HEK293 (cell line): ENCODE results near the gene PPM1J.

Source experiments
- CTCF ChIA-PET: fragments of 350-600 bp; formaldehyde crosslinking; extraction: SDS; loops from one replicate; lab custom pipeline; 2021; ENCODE audit warnings: antibody characterized with exemption; lab: Yijun Ruan, JAX
- POLR2A ChIA-PET: fragments of 300-600 bp; formaldehyde crosslinking; extraction: SDS; loops from one replicate; lab custom pipeline; 2020; ENCODE audit warnings: antibody characterized with exemption, inconsistent platforms; lab: Yijun Ruan, JAX
- H3K27ac ChIP-seq: fragments of 200-500 bp; sonication (Bioruptor generic); 2 replicates; pipeline ENCODE4 v1.5.1; 2014; ENCODE audit warnings: low read depth, low read length, control low read depth, inconsistent platforms; ENCODE audit errors: extremely low read depth
- H3K36me3 ChIP-seq, 2 experiments: fragments of 200-500 bp in 1 of 2; sonication (Bioruptor generic) in 1 of 2; 1 replicate in 1 of 2; 2 replicates in 1 of 2; pipeline ENCODE4 v1.5.1; 2014 to 2017; ENCODE audit warnings: inconsistent platforms in 2 of 2, low read length in 2 of 2; ENCODE audit not compliant: control insufficient read depth in 2 of 2, insufficient read depth in 1 of 2
- H3K4me1 ChIP-seq: fragments of 200-500 bp; sonication (Bioruptor generic); 2 replicates; pipeline ENCODE4 v1.5.1; 2014; ENCODE audit warnings: mild to moderate bottlenecking, low read length, inconsistent platforms; ENCODE audit not compliant: control insufficient read depth, insufficient read depth
- H3K4me3 ChIP-seq: 2 replicates; pipeline ENCODE4 v1.5.1; 2011; ENCODE audit warnings: low read depth, mild to moderate bottlenecking, control low read depth, low read length, moderate library complexity
- H3K9me3 ChIP-seq: fragments of 200-500 bp; sonication (Bioruptor generic); 2 replicates; pipeline ENCODE4 v1.5.1; 2014; ENCODE audit warnings: low read depth, low read length, inconsistent platforms; ENCODE audit not compliant: control insufficient read depth, insufficient read depth
- BCL11A ChIP-seq: fragments of 450-650 bp; formaldehyde crosslinking; IDR thresholded peaks from 2 replicates; pipeline ENCODE4 v1.5.1; 2016; ENCODE audit warnings: low read depth, missing biosample characterization, missing genetic modification characterization
- GFI1B ChIP-seq: fragments of 450-650 bp; formaldehyde crosslinking; IDR thresholded peaks from 2 replicates; pipeline ENCODE4 v1.5.1; 2016; ENCODE audit warnings: missing biosample characterization, missing genetic modification characterization
- GLI2 ChIP-seq: fragments of 450-650 bp; formaldehyde crosslinking; IDR thresholded peaks from 2 replicates; pipeline ENCODE4; 2017; ENCODE audit warnings: missing biosample characterization, missing genetic modification characterization, low read depth, borderline replicate concordance
- SETDB1 ChIP-seq: IDR thresholded peaks from one replicate; pipeline ENCODE4 v1.6.1; 2017; ENCODE audit warnings: mild to moderate bottlenecking, low read length, moderate library complexity, mixed read lengths; ENCODE audit not compliant: insufficient read length
- ZIC2 ChIP-seq: fragments of 450-650 bp; formaldehyde crosslinking; IDR thresholded peaks from 2 replicates; pipeline ENCODE4 v1.5.1; 2016; ENCODE audit warnings: missing biosample characterization, missing genetic modification characterization
- ZNF155 ChIP-seq: fragments of 450-650 bp; formaldehyde crosslinking; IDR thresholded peaks from 2 replicates; pipeline ENCODE4 v1.5.1; 2016; ENCODE audit warnings: missing biosample characterization, missing genetic modification characterization
- ZNF16 ChIP-seq: fragments of 450-650 bp; formaldehyde crosslinking; IDR thresholded peaks from 2 replicates; pipeline ENCODE4 v1.5.1; 2016; ENCODE audit warnings: low read depth, missing biosample characterization, missing genetic modification characterization
- ZNF169 ChIP-seq: fragments of 450-650 bp; formaldehyde crosslinking; IDR thresholded peaks from 2 replicates; pipeline ENCODE4 v1.5.1; 2016; ENCODE audit warnings: missing biosample characterization, missing genetic modification characterization
- ZNF175 ChIP-seq: fragments of 450-650 bp; formaldehyde crosslinking; IDR thresholded peaks from 2 replicates; pipeline ENCODE4 v1.5.1; 2016; ENCODE audit warnings: missing biosample characterization, missing genetic modification characterization
- ZNF391 ChIP-seq: fragments of 450-650 bp; formaldehyde crosslinking; IDR thresholded peaks from 2 replicates; pipeline ENCODE4 v1.5.1; 2016; ENCODE audit warnings: low read depth, missing biosample characterization, missing genetic modification characterization, borderline replicate concordance
- ZNF501 ChIP-seq: fragments of 450-650 bp; formaldehyde crosslinking; IDR thresholded peaks from 2 replicates; pipeline ENCODE4 v1.5.1; 2016; ENCODE audit warnings: missing biosample characterization, missing genetic modification characterization
- ZNF558 ChIP-seq: fragments of 450-650 bp; formaldehyde crosslinking; IDR thresholded peaks from 2 replicates; pipeline ENCODE4 v1.5.1; 2016; ENCODE audit warnings: missing biosample characterization, missing genetic modification characterization
- ZNF660 ChIP-seq: fragments of 450-650 bp; IDR thresholded peaks from 2 replicates; pipeline ENCODE4 v1.5.1; 2018; ENCODE audit warnings: missing biosample characterization, mild to moderate bottlenecking, missing genetic modification characterization
- ZNF701 ChIP-seq: fragments of 450-650 bp; formaldehyde crosslinking; IDR thresholded peaks from 2 replicates; pipeline ENCODE4 v1.5.1; 2016; ENCODE audit warnings: missing biosample characterization, missing genetic modification characterization
- ZNF792 ChIP-seq: fragments of 450-650 bp; formaldehyde crosslinking; IDR thresholded peaks from 2 replicates; pipeline ENCODE4 v1.5.1; 2016; ENCODE audit warnings: missing biosample characterization, missing genetic modification characterization
- TF ChIP-seq, protein P1 (sequence below): fragments of 450-650 bp; formaldehyde crosslinking; IDR thresholded peaks from 2 replicates; pipeline ENCODE4 v1.5.1; 2016; ENCODE audit warnings: missing biosample characterization, missing genetic modification characterization
- TF ChIP-seq, protein P2 (sequence below): fragments of 450-650 bp; formaldehyde crosslinking; IDR thresholded peaks from 2 replicates; pipeline ENCODE4 v1.5.1; 2017; ENCODE audit warnings: missing biosample characterization, missing genetic modification characterization
- TF ChIP-seq, protein P3 (sequence below): fragments of 450-650 bp; formaldehyde crosslinking; IDR thresholded peaks from 2 replicates; pipeline ENCODE4 v1.5.1; 2016; ENCODE audit warnings: missing biosample characterization, missing genetic modification characterization
- TF ChIP-seq, protein P4 (sequence below): fragments of 450-650 bp; formaldehyde crosslinking; IDR thresholded peaks from 2 replicates; pipeline ENCODE4 v1.5.1; 2017; ENCODE audit warnings: missing biosample characterization, missing genetic modification characterization
- TF ChIP-seq, protein P5 (sequence below): fragments of 450-650 bp; formaldehyde crosslinking; IDR thresholded peaks from 2 replicates; pipeline ENCODE4 v1.5.1; 2016; ENCODE audit warnings: missing biosample characterization, missing genetic modification characterization, low read depth

PPM1J gene

DNA sequence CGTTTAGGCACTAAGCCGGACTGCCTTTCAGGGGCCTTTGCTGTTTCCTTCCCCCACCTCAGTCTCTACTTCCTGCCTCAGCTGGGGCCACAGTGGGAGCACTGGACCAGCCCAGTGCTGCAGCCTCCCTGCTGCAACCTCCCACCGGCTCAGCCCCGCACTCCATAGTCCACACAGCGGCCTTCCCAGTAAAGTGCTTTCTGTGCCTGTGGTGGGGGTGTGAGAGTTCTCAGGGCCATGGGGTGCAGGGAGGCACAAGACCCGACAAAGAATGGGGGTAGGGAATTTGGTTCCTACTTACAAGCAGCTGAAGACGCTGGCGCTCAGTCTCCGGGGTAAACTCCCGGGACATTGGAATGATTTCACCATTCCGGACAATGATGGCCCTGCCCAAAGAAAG is 3.5 kb downstream of the PPM1J start:
- Histone ChIP-seq H3K27ac (no peak overlapping the region), H3K9me3 (no peaks in the 10 kb centered on the region), H3K4me3 (no peak overlapping the region), H3K4me1 (no peaks in the 10 kb centered on the region), H3K36me3 (peaks cover 0 to 3% of the 10 kb centered on the region in 2 experiments; a peak in 1 of 3 replicates)
- CTCF ChIA-PET: interaction anchor here (0.5 kb wide), 1 partner anchor 129 kb away, joined by 3 read pairs; no protein-coding TSS in a partner anchor
- POLR2A ChIA-PET: interaction anchor here (0.6 kb wide), 1 partner anchor 190 kb away, joined by 5 read pairs; no protein-coding TSS in a partner anchor
- no peak for TF ChIP-seq ZNF660 (tag by site-specific recombination)
- no peak for TF ChIP-seq ZNF16
- peak; percentile 99 for TF ChIP-seq ZIC2
- TF ChIP-seq ZNF701 (tag by site-specific recombination): no peak
- TF ChIP-seq, protein P1, sequence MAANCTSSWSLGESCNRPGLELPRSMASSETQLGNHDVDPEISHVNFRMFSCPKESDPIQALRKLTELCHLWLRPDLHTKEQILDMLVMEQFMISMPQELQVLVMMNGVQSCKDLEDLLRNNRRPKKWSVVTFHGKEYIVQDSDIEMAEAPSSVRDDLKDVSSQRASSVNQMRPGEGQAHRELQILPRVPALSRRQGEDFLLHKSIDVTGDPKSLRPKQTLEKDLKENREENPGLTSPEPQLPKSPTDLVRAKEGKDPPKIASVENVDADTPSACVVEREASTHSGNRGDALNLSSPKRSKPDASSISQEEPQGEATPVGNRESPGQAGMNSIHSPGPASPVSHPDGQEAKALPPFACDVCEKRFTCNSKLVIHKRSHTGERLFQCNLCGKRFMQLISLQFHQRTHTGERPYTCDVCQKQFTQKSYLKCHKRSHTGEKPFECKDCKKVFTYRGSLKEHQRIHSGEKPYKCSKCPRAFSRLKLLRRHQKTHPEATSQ: no peak
- no peak for TF ChIP-seq GFI1B (tag by site-specific recombination)
- TF ChIP-seq SETDB1: no peak
- no peak for TF ChIP-seq ZNF391 (tag by site-specific recombination)
- no peak for TF ChIP-seq ZNF175 (tag by site-specific recombination)

DNA sequence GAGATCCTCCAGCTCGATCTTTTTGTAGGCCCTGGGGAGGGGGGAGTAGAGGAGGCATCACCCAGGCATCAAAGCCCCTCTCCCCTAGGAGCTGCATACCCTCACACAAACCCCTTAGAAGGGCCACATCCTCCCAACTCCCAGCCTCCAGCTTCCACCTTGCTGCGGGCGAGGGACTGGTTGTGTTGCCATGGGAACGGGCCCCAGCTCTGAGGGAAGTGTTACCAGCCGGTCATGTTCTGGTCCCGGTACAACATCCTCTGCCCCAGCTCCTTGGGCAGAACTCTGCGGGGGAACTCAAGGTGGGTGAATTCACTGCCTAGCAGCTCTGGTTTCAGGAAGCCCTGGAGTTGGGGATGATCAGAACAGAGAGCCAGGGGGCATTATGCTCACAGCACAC is 4.1 kb downstream of the PPM1J start:
- POLR2A ChIA-PET: interaction anchor here (0.6 kb wide), 1 partner anchor 190 kb away, joined by 5 read pairs; no protein-coding TSS in a partner anchor
- CTCF ChIA-PET: interaction anchor here (0.7 to 1.0 kb wide), 2 partner anchors 7 to 320 kb away, joined by 3 to 6 read pairs; a partner anchor contains a TSS
- Histone ChIP-seq H3K4me3 (no peak overlapping the region), H3K36me3 (peaks cover 0 to 3% of the 10 kb centered on the region in 2 experiments; a peak in 1 of 3 replicates), H3K4me1 (no peaks in the 10 kb centered on the region), H3K9me3 (no peaks in the 10 kb centered on the region), H3K27ac (no peak overlapping the region)
- TF ChIP-seq ZNF501 (tag by site-specific recombination) (no peak), GLI2 (tag by site-specific recombination) (no peak), ZNF792 (tag by site-specific recombination) (no peak)

DNA sequence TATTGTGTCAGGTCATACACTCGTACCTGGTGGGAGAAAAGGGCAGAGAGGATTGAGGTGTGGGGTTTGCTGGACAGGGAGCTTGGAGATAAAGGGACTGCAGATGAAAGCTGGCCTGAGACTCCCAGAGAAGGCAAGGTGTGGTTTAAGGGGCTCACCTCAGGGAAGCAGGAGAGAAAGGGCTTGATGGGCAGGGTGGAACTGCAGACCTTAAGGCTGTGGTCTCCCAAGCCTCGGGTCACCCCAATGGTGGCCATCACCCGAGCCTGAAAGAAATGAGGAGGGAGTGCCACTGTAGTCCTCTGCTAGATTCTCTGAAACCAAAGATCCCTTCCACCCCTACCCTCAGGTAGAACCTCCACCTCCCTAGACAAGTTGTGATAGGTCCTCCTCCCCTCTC is 4.5 kb downstream of the PPM1J start:
- CTCF ChIA-PET: interaction anchor here (0.7 to 1.0 kb wide), 3 partner anchors 8 to 319 kb away, joined by 3 to 6 read pairs (median 4); a partner anchor contains a TSS

DNA sequence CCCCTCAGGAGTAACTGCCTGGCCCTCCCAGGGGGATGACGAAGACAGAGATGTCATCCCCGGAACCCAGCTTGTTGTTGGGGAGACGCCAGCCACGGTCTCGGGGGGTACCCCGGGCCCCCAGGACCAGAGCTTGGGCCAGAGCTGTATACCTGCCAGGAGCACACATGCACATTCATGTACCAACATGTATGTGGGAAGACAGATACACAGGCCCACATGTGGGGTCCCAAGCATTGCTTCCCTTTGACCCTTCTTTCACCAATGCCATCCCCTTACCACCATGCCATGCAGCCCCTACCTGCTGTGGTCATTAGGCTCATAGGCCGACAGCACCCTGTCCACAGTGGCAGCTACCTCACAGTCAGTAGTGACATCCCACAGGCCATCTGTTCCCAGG is 5.0 kb downstream of the PPM1J start:
- H3K9me3 ChIP-seq: no peaks in the 10 kb centered on the region
- no peak for TF ChIP-seq ZNF558 (tag by site-specific recombination)
- TF ChIP-seq, protein P2, sequence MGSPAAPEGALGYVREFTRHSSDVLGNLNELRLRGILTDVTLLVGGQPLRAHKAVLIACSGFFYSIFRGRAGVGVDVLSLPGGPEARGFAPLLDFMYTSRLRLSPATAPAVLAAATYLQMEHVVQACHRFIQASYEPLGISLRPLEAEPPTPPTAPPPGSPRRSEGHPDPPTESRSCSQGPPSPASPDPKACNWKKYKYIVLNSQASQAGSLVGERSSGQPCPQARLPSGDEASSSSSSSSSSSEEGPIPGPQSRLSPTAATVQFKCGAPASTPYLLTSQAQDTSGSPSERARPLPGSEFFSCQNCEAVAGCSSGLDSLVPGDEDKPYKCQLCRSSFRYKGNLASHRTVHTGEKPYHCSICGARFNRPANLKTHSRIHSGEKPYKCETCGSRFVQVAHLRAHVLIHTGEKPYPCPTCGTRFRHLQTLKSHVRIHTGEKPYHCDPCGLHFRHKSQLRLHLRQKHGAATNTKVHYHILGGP (tag by site-specific recombination): no peak
- no peak for TF ChIP-seq ZNF175 (tag by site-specific recombination)
- no peak for TF ChIP-seq ZNF155 (tag by site-specific recombination)
- TF ChIP-seq, protein P3, sequence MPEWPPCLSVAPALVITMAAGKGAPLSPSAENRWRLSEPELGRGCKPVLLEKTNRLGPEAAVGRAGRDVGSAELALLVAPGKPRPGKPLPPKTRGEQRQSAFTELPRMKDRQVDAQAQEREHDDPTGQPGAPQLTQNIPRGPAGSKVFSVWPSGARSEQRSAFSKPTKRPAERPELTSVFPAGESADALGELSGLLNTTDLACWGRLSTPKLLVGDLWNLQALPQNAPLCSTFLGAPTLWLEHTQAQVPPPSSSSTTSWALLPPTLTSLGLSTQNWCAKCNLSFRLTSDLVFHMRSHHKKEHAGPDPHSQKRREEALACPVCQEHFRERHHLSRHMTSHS (tag by site-specific recombination): no peak
- TF ChIP-seq BCL11A: no peak
- TF ChIP-seq ZNF169: no peak
- TF ChIP-seq, protein P4, sequence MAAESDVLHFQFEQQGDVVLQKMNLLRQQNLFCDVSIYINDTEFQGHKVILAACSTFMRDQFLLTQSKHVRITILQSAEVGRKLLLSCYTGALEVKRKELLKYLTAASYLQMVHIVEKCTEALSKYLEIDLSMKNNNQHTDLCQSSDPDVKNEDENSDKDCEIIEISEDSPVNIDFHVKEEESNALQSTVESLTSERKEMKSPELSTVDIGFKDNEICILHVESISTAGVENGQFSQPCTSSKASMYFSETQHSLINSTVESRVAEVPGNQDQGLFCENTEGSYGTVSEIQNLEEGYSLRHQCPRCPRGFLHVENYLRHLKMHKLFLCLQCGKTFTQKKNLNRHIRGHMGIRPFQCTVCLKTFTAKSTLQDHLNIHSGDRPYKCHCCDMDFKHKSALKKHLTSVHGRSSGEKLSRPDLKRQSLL (tag by site-specific recombination): no peak

More for the DNA sequence above, 4.5 kb downstream of the PPM1J start:
- POLR2A ChIA-PET: no interaction called here
- peaks cover 3% of the 10 kb centered on the region; the same call in 1 of the 2 replicates for H3K4me1 ChIP-seq
- H3K27ac ChIP-seq: no peak overlapping the region
- TF ChIP-seq ZNF660 (tag by site-specific recombination): no peak
- TF ChIP-seq, protein P5, sequence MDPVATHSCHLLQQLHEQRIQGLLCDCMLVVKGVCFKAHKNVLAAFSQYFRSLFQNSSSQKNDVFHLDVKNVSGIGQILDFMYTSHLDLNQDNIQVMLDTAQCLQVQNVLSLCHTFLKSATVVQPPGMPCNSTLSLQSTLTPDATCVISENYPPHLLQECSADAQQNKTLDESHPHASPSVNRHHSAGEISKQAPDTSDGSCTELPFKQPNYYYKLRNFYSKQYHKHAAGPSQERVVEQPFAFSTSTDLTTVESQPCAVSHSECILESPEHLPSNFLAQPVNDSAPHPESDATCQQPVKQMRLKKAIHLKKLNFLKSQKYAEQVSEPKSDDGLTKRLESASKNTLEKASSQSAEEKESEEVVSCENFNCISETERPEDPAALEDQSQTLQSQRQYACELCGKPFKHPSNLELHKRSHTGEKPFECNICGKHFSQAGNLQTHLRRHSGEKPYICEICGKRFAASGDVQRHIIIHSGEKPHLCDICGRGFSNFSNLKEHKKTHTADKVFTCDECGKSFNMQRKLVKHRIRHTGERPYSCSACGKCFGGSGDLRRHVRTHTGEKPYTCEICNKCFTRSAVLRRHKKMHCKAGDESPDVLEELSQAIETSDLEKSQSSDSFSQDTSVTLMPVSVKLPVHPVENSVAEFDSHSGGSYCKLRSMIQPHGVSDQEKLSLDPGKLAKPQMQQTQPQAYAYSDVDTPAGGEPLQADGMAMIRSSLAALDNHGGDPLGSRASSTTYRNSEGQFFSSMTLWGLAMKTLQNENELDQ (tag by site-specific recombination): no peak
- peaks cover 0 to 3% of the 10 kb centered on the region in 2 experiments; a peak in 1 of 3 replicates for H3K36me3 ChIP-seq
- no peaks in the 10 kb centered on the region for H3K9me3 ChIP-seq
- H3K4me3 ChIP-seq: no peak overlapping the region

More for the DNA sequence above, 5.0 kb downstream of the PPM1J start:
- ChIA-PET CTCF (interaction anchor here (0.7 to 3.0 kb wide), 6 partner anchors 8 to 319 kb away, joined by 3 to 20 read pairs (median 4); a partner anchor contains a TSS), POLR2A (interaction anchor here (1.3 kb wide), 1 partner anchor 246 kb away, joined by 3 read pairs; no protein-coding TSS in a partner anchor)
- no peak overlapping the region for H3K4me3 ChIP-seq
- no peak overlapping the region for H3K27ac ChIP-seq
- peaks cover 3% of the 10 kb centered on the region; the same call in 1 of the 2 replicates for H3K4me1 ChIP-seq
- H3K36me3 ChIP-seq: peaks cover 0 to 3% of the 10 kb centered on the region in 2 experiments; a peak in 1 of 3 replicates
